Keratinocyte (primary cell): ENCODE results near the gene ADH6.

Source experiments
- CTCF ChIP-seq, 3 experiments: IDR thresholded peaks in 1 of 3; conservative IDR thresholded peaks in 1 of 3; optimal IDR thresholded peaks in 1 of 3; 2 replicates in 2 of 3; 3 replicates in 1 of 3; pipeline versions ENCODE3 to v1.5.1; 2011; ENCODE audit warnings: low read length in 3 of 3, mild to moderate bottlenecking in 3 of 3, moderate library complexity in 2 of 3, control low read depth in 1 of 3, inconsistent platforms in 1 of 3; ENCODE audit not compliant: insufficient read depth in 2 of 3; ENCODE audit errors: extremely low read depth in 1 of 3
- EZH2 ChIP-seq: IDR thresholded peaks from one replicate; pipeline ENCODE4 v1.6.1; 2012; ENCODE audit warnings: inconsistent platforms, mild to moderate bottlenecking, low read length, moderate library complexity

DNA sequence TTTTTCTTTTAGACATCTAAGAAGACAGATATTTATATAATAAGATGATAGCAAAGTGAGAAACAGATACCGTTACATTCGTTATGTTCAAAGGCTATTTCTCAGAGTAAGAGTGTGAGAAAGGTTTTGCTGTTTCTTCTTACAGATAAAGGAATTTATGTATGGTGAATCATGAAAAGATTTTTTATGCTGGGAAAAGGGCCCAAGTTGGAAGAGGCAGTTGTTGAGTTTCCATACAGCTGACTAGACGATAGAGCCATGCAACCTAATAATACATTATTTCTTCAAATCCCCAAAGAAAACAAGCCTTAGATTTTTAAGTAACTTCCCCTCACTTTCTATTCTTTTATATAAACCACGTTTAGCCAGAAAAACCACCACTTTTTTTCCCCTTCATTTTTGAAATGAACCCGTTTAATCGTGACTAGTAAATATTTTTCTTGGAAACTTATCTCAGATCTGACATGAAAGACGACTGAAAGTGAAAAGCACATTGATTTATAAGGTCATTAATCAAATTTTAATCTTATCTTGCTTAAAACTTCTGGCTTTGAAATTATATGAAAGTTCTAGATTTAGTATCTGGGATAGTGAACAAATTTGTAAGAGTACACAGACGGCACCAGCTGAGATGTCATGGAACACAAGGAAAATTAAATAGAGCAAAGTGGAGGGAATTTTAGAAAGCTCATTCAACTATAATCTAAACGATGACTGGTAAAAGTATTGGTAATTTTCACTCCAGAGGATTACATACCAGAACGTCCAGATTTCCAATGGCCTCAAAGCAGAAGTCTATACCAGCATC lies 10.9 kb downstream of the ADH6 start:
- TF ChIP-seq CTCF (optimal IDR thresholded peaks at IDR 0.05 in 1 of 3, IDR thresholded peaks at IDR 0.05 in 1 of 3, conservative IDR thresholded peaks at IDR 0.05 in 1 of 3; ENCODE audit: extremely low read depth in 1 of 3, insufficient read depth in 2 of 3, low read length in 3 of 3) (no peak), EZH2 (no peak)
